GM18861 (cell line): Measurements from ENCODE around the gene FAM89B.

ENCODE experiments used
- ATAC-seq: cut with Tn5 transposase; IDR thresholded peaks from one replicate; pipeline ENCODE4 v1.9.1; 2021; ENCODE audit not compliant: unreplicated experiment

The FAM89B gene

DNA sequence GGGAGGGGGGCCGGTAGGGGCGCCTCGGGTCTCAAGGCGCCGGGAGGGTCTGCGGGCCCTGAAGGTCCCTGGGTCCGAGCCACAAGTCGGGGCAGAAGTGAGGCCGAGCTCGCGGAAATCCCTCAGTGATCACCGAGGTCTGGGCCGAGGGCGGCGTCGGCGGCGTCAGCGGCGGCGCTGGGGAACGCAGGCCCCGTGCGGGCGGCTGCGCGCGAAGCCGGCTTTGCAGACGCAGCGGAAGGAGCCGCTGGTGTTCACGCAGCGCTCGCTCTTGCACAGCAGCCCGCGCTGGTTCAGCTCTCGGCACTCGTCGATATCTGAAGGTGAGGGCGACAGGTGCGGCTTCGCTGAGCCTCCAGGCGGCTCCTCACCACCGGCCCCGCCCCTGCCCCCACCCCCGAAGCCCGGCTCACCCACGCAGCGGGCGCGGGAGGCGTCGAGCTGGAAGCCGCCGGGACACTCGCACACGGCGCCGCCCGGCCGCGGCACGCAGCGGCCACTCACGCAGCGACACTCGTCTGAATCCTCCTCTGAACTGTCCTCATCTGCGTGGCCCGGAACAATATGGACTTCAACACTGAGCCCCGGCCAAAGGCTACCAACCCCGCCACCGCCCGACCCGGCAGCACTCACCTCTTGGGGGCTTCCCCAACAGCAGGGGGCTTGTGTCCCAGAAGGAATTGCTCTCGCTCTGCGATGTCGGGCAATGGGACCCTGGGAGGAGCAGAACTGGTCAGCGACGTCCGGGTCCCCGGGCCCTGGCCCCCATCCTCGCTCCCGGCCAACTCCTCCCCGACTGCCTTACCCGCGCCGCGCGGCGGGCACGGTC is 33.2 kb upstream of the FAM89B start:
- ATAC-seq: no peak

DNA sequence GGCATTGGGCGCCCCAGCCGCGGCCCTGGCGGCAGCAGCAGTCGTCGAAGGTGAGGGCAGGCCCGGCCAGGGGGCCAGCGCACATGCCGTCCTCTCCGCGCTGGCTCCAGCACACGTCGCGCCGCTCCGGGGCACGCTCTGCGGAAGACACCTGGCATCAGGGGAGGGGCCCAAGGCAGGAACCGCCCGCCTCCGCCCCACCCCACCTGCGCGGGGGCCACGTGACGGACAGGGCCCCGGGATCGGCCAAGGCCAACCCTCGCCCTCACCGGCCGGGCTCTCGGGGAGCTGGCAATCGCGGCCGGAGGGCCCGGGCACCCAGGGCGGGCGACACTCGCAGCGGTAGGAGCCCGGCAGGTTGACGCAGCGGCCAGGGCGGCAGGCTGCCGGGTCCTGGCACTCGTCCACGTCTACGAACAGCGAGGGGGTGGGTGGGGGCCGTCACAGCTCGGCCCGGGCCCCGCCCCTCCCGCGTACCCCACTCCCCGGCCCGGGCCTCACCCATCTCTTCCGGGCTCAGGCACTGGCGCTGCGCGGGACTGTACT is 32.5 kb upstream of the FAM89B start:
- peak; percentile 30 for ATAC-seq

DNA sequence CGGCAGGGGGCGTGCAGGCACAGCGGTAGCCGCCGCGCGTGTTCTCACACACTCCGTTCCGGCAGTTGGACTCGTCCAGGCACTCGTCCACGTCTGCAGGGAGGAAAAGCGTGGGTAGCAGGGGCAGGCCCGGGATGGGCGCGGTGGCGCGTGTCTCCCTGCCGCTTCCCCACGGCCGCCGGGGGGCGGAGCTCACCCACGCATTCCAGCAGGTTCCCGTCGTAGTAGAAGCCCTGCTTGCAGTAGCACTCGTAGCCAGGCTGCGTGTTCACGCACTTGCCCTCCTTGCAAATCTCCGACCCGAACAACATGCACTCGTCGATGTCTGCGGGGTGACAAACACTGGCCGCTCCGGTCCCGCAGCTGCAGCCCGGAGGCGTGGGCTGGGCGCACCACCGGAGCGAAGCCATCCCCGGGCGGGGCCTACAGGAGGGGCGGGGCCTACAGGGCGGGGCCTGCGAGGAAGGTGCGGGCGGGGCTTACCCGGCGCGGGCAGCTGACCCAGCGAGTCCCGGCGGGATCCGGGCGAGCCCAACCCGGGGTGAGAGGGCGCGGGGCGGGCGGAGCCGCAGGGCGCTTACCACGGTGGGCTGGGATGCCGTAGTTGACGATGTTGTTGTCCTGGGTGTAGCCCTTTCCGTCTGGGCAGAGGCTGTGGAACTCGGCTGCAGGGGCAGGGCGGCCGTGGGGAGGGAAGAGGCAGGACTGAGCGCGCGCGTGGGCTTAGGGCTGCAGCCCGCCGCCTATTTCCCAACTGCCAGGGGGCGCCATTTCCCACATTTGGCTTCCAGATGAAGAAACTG is 31.8 kb upstream of the FAM89B start:
- peak; percentile 30 for ATAC-seq

DNA sequence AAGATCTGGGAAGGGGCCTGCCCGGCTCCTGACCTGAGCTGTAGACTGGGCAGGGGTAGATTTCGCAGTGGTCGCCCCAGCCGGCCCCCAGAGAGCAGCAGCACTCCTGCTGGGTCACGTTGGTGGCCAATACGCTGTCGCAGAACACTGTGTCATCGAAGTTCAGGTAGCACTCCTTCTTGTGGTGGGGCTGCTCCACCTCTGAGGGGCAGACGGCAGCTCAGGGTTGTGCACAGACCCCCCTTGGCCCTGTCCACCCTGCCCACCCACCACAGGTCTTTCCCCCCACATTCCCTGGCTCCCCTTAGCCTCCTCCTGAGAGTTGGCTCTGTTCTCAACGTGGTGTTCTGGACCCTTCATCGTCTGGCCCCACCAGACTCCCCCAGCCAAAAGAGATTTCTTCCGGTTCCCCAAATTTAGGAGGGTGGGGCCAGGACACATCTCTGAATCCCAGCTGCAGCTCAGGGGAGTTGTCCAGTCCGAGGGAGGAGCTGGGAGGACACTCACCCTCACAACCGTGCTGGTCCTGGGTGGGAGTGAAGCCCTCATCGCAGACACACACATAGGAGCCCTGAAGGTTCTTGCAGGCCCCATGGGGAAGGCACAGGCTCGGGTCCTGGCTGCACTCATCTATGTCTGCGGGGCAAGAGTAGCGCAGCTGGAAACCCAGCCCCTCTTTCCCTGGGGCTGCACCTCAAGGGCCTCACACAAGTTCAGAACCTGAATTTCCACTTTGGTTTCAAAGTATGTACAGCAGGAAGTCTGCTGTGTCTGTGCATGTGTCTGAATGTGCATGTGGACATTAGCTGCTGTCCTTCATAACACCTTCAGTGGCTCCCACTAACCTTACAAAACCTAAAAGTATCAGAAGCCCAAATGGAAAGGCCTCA is 31.0 kb upstream of the FAM89B start:
- ATAC-seq: no peak

DNA sequence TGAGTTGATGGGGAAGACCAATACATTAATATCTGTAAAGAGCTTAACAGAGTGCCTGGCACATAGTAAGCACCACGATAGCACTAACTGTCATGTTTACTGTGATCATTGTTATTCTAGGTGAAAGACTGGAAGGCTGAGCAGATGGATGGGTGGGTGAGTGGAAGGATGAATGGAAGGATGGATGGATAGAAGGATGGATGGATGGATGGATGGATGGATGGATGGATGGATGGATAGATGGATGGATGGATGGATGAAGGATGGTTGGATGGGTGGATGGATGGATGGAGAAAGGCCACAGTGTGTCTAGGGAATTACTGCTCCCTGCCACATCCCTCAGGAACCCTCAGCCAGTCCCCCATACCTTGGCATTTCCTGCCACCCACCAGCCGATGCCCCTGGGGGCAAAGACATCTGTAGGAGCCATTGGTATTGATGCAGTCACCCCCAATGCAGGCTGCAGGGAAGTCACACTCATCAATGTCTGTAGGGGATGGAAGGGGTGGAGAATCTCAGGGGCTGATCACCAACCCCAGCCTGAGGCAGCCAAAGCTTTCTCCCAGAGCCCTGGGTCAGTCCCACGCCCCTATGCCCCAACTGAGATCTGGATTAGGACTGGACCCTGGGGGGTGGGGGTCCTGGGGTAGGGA is 29.5 kb upstream of the FAM89B start:
- no peak for ATAC-seq

DNA sequence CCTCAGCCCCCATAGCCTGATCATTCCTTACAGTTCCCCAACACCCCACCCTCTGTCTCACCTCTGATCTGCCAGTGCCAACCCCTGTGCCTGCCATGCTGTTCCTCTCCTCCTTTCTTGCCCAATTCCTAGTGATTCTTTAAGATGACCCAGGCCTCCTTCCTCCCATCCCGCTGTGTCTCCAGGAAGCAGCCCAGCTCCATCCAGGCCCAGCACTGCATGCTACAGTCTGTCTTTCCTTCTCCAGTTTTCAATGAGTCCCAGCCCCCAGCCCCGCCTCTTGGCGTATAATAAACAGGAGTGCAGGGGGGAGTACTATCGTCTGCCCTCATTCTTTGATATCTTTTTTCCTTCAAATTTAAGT is 26.5 kb upstream of the FAM89B start:
- ATAC-seq: no peak

DNA sequence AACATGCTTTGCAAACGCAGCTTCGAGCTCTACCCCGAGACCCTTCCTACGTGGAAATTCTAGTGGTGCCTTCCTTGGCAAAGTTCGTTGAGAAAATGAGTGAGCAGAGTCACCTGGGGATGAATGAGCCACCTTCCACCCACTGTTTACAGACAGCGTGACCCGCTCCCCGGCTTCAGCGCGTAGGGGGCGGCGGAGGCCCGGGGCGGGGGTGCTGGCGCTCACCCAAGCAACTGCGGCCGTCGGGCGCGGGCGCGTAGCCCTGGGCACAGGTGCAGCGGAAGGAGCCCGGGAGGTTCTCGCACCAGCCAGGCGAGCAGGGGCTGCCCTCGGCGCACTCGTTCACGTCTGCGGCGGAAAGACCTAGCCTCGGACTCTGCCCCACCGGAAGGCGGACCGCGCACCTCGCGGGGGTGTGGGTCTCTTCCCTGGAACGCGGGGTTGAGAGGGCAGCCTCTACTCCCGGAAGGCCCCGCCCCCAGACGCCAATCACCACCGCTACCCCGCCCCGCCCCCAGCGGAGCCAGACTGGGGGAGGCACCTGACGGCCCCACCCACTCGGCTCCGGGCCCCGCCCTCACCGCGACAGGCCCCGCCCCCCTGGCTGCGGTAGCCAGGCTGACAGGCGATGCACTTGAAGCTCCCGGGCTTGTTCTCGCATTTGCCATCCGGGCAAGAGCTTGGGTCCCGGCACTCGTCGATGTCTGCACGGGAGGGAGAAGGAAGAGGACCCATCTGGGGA is 25.9 kb upstream of the FAM89B start:
- ATAC-seq: peak; percentile 51

DNA sequence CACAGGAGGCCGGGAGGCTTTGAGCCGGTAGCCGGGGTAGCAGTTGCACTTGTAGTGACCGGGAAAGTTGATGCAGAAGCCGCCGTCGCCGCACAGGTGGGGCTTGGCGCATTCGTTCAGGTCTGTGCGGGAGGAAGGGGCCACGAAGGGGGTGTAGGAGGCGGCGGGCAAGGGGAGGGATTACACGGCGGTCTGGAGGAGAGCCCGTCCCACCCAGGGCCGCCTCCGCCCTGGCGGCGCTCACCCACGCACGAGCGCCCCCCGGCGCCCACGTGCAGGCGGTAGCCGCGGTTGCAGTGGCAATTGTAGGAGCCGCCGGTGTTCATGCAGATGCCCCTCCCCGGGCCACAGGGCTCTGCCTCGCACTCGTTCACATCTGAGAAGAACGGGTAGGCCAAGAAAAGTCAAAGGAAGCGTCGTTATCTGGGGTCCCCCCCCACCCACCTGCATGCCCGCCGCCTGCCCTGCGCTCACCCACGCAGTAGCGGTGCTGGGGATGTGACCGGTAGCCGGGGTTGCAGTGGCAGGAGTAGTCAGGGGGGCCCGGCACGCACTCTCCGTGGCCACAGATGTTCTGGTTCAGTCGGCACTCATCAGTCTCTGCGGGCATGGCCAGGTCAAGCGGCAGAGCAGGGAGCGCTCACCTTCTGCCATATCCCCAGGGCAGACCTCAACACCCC is 24.8 kb upstream of the FAM89B start:
- ATAC-seq: no peak

DNA sequence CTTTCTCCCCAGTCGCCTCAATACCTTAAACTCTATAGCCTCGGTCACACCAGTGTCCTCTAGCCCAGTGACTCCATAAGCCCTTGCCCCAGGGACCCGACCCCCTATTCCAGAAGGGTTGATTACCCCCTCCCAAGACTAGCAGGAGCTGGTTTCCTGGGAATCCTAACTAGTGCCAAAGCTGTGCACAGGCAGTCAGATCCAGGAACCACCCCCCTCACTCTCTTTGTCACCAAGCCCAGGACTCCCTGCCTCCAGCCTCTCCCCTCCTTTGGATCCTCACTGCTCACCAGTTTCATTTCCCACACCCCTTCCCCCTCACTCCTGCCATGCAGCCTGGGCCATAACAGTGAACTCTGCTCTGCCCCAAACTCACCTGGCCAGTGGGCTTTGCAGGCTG is 23.9 kb upstream of the FAM89B start:
- ATAC-seq: no peak

DNA sequence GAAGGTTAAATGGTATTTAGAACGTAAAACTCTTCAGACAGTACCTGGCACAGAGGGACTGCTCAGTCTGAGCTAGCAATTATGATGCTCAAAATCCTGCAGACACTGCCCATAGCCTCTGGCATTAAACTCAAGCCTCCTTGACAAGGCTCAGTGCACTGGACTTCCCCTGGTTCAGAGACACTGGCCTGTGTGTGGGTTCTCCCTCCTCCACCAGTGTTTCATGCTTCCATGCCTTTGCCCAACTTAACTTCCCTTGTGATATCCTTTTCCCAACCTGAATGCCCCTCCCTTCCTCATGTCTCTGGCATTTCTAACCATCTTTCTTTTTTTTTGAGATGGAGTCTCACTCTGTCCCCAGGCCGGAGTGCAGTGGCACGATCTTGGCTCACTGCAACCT is 23.2 kb upstream of the FAM89B start:
- ATAC-seq: no peak

DNA sequence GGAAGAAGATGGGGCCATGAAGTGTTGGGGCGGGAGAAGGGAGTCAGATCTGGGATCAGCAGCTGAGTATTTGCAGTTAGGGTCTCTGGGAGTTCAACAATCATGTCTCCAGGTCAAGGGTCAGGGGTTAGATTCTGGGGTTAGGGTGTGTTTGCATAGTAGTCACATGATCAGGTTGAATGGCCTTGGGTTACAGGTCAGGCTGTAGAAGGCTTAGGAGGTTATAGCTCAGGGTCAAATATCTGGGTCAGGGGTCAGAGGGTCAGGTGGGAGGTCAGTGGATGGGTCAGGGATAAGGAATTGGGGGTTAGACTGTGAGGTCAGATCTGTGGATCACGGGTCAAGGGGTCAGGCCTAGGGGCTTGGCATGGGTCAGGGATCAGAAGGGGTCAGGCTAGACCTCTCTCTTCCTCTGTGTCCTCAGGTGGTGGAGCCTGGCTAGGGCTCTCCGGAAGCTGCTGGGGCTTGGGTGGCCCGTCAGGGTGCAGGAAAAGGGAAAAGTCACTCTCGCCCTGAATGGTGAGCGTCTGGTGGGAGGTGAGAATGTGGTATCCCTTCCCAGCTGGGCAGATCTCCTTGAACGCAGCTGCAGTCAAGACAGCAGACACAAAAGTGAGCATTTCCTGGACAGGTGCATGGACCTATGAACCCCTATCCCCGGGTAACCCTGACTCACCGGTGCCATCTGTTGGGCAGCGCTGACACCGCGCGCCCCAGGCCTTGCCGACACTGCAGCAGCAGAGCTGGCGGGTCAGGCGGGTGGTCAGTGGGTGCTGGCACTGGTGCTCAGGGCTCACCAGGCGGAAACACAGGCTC is 20.6 kb upstream of the FAM89B start:
- ATAC-seq: peak; percentile 59

DNA sequence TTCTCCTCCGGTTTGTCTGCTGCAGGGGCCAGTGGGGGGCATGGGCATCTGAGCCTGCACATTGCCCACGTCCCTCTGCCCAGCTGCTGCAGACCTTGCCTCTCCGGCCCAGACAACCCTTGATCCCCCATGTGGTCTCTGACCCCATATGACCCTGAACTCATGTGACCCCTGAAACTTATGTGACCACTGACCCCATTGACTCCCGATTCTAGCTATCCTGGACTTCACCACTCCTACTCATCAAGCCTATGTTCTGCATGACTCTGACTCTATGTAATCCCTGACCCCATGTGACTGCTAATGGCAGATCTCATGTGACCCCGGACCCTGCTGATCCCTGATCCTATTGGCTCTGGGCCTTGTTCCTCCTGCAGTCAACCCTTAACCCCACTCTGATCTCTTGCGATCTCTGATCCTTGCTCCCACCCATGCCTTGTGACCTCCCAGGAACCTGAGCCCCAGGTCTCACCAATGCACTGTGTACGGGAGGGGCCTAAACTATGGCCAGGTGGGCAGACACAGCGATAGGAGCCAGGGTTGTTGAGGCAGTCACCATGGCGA is 19.9 kb upstream of the FAM89B start:
- ATAC-seq: no peak

DNA sequence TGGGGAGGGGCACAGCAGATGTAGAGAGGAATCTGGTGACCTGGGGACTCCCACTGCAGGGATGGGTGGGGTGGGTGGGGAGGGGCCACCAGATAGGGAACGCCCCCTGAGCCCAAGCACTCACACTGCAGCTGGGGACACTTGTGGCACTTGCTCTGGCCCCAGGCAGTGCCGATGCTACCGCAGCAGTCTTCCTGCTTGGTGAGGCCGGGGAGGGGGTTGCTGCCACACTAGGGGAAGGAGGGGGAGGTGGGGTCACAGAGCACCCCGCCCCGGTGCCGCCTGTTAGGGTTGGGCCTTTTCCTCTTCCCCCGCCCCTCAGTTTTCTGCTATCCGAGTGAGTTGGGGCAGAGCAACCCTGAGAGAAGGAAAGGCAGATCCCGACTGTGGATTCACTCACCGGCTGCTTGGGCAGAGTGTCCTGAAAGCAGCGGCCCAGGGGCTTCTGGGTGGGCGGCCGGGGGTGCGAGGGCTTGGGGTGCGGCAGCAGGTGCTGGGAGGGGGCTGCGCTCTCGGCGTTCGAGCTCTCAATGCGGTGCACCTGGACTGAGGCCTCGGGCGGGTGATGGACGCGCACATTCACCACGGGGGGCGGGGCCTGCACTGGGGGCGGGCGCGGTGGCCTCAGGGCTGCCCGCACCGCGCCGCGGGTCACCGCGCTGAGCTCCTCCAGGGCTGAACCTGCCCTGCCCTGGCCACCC is 18.9 kb upstream of the FAM89B start:
- ATAC-seq: no peak

DNA sequence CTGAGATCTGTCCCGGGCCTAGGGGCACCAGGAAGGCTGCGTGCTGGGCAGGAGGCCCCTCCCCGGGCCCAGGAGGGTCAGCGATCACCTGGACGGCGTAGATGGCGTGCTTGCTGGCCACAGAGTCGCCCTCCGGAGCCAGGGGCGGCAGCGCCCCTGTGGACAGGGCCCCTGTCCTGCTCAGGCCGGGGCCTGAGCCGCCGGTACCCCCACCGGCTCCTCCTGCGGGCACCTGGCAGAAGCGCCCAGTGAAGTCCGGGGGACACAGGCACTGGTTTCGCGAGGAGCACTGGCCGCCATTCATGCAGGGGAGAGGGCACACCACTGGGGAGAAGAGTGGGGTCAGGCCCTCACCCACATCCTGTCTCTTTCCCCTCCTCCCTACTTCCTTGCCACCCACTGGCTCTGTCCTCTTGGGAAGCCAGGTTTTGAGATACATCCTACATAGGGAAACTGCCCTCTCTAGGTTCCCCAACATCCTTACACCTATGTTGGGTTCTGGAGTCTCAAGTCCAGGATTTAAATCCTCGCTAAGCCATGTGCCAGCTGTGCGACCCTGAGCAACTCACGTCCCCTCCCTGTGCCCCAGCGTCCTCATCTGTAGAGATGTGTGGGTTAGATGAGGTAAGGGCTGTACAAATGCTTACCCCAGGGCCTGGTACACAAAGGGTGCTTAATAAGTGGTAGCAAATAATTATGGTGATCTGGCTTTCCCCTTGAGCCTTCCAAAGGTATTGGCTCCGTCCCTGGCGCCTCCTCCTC is 18.1 kb upstream of the FAM89B start:
- no peak for ATAC-seq

DNA sequence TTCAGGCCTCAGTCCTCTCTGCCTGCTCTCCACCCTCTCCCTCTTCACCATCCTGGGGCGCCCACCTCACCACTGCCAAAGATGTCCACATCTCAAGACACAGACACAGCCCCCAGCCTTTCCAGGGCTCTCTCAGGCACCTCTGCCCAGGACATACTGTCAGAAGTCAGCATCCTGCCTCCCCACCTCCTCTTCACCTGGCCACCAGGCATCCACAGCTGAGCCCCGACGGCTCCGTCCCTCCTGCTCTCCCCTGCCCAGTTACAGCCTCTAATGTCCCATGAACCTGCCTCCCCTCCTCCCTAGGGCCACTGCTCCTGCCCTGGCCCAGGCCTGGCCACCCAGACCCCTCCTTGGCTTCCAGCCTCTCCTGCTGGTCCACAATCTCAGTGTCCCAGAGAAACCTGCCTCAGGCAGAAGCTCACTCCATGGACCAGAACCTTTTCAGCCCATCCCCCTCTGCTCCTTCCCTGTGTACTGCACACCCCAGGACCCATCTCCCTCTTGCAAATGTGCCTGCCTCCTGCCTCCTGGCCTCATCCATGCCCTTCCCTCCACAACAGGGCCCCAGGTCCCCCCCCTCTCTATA is 17.4 kb upstream of the FAM89B start:
- ATAC-seq: no peak

DNA sequence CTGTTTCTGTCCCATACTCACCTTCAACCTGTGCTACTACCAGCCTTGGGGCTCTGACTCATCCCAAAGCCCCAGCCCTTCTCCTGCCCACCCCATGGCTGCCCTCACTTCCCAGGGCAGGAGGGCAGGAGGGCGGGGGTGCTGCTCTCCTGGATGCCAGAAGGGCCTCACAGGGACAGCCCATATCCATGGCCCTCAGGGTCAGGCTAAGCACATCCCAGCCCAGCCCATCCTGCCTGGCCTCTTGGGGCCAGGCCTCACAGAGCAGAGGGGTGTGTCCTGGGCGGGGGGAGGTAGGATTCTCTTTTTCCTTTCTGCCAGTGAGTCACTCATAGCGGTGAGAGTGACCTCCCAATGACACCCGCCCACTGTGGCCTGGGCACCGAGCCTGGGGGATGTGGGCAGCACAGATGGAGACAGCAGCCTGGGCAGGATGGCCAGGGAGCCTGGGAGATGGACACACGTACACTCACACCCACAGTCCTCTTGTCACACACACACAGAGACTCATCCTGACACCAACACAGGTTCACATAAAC is 16.6 kb upstream of the FAM89B start:
- no peak for ATAC-seq
